Activated CD4-positive, alpha-beta T cell treated with anti-CD3 and anti-CD28 coated beads for 36 hours (primary cell): ENCODE results near the gene ANTXR2. TPM values are rescaled to one million over a fixed set of nuclear protein-coding genes. Genes with fewer than 3 reads are reported as not detected.
"Not testable (repeated sequence)": the region's sequence is repeated elsewhere in the genome, so short reads cannot be mapped to it uniquely, and the experiment has no call there.

Experiments
- ATAC-seq: fragments of 200-7000 bp; cut with Tn5 transposase; one replicate; pipeline ENCODE4 v1.10.0; 2021; ENCODE audit warnings: mild to moderate bottlenecking, moderate library complexity
- CTCF ChIA-PET: fragments of 350-600 bp; sonication (Branson Sonifier 250); formaldehyde crosslinking; loops from one replicate; lab custom pipeline; 2021; ENCODE audit warnings: antibody characterized with exemption; lab: Charles Lee
- POLR2A ChIA-PET: fragments of 350-600 bp; sonication (Branson Sonifier 250); formaldehyde crosslinking; loops from one replicate; lab custom pipeline; 2021; ENCODE audit warnings: antibody characterized with exemption, inconsistent platforms; lab: Charles Lee
- DNase-seq: peaks from one replicate; pipeline ENCODE4 v3.0.0-alpha.2; 2020
- H3K27ac Mint-ChIP-seq: one replicate; pipeline ENCODE4 v1.8.0; 2021; ENCODE audit warnings: mixed read lengths
- H3K27me3 Mint-ChIP-seq: one replicate; pipeline ENCODE4 v1.8.0; 2021; ENCODE audit warnings: mixed read lengths
- H3K36me3 Mint-ChIP-seq: one replicate; pipeline ENCODE4 v1.8.0; 2021; ENCODE audit warnings: low read depth, mixed read lengths
- H3K4me1 Mint-ChIP-seq: one replicate; pipeline ENCODE4 v1.8.0; 2021; ENCODE audit warnings: mixed read lengths
- H3K4me3 Mint-ChIP-seq: one replicate; pipeline ENCODE4 v1.8.0; 2021; ENCODE audit warnings: mild to moderate bottlenecking, moderate library complexity, mixed read lengths
- H3K9me3 Mint-ChIP-seq: one replicate; pipeline ENCODE4 v1.8.0; 2021; ENCODE audit warnings: low read depth, mixed read lengths
- intact Hi-C, 2 experiments: fragments of 100-400 bp; cut with DNase I in 1 of 2; cut with micrococcal nuclease in 1 of 2; formaldehyde crosslinking; loops; one replicate each; pipeline versions ENCODE4 v1.14.2 to v1.15.1; 2022 to 2024; cut with DNase I, micrococcal nuclease
- total RNA-seq, 2 experiments: library from RNA; stranded (reverse); gene quantifications; one replicate each; pipeline ENCODE4 v1.2.3, GENCODE V29; 2021

ANTXR2 gene
- total RNA-seq, 2 experiments from 2014 or later, result 2.3 to 3.8 TPM

GRCh38 chr4:80006935-80007744 lies 65.9 kb downstream of the ANTXR2 start:
- Mint-ChIP-seq H3K27me3 (no peaks in the 10 kb centered on the region), H3K4me1 (peaks cover 43% of the 10 kb centered on the region), H3K36me3 (peaks cover 33% of the 10 kb centered on the region), H3K4me3 (no peak overlapping the region), H3K9me3 (peaks cover 7% of the 10 kb centered on the region), H3K27ac (peak overlapping the region; percentile 67)
- CTCF ChIA-PET, result no interaction called here
- POLR2A ChIA-PET, result no interaction called here
- DNase-seq (peak; percentile 16), ATAC-seq (no peak)
- intact Hi-C loops, result loop anchor here (1.0 to 10.0 kb wide), 7 partner anchors 51 to 177 kb away; partner anchors contain the start of gene ANTXR2 (in 2 of the 2)

DNA sequence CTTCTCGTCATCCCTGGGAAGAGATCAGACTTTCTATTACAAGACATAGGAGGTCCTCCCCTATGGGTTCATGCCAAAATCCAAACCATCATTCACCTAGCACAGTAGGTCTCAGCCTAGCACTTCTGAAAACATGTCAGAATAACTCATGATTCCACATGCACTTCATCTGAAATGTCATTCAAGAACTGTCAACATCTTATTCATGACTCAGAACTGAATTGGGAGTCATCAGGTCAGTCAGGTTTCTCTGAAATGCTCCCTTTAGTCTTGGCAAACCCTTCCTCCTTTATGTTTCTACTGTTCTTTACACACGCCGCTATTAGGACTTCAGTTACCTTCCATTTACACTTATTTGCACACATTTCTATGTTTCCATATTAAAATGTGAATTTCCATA lies 67.2 kb downstream of the ANTXR2 start:
- H3K4me1 Mint-ChIP-seq, result peaks cover 41% of the 10 kb centered on the region
- intact Hi-C loops, result loop anchor here (2.0 to 10.0 kb wide), 4 partner anchors 66 to 176 kb away; partner anchors contain the start of gene ANTXR2 (in 2 of the 2)

GRCh38 chr4:80004319-80004718 lies 68.7 kb downstream of the ANTXR2 start:
- H3K4me1 Mint-ChIP-seq, result peaks cover 36% of the 10 kb centered on the region
- POLR2A ChIA-PET, result no interaction called here
- no peak for ATAC-seq
- peaks cover 34% of the 10 kb centered on the region for H3K36me3 Mint-ChIP-seq
- H3K27ac Mint-ChIP-seq, result no peak overlapping the region
- CTCF ChIA-PET, result interaction anchor here (0.7 kb wide), 1 partner anchor 20 kb away, joined by 4 read pairs; no protein-coding TSS in a partner anchor
- H3K9me3 Mint-ChIP-seq, result peaks cover 7% of the 10 kb centered on the region
- H3K4me3 Mint-ChIP-seq, result no peak overlapping the region
- H3K27me3 Mint-ChIP-seq, result no peaks in the 10 kb centered on the region
- DNase-seq, result no peak
- intact Hi-C loops, result loop anchor here in 1 of 2 experiments (10.0 kb wide), 1 partner anchor 170 kb away; no protein-coding TSS in a partner anchor

More for the DNA sequence above, 67.2 kb downstream of the ANTXR2 start:
- Mint-ChIP-seq H3K9me3 (peaks cover 7% of the 10 kb centered on the region), H3K36me3 (peaks cover 38% of the 10 kb centered on the region), H3K27ac (peak overlapping the region; percentile 35), H3K27me3 (no peaks in the 10 kb centered on the region), H3K4me3 (no peak overlapping the region)
- ATAC-seq (peak; percentile 83), DNase-seq (no peak)
- ChIA-PET CTCF (interaction anchor here (1.3 kb wide), 1 partner anchor 15 kb away, joined by 5 read pairs; no protein-coding TSS in a partner anchor), POLR2A (no interaction called here)

GRCh38 chr4:80002559-80002958 lies 70.5 kb downstream of the ANTXR2 start:
- H3K27ac Mint-ChIP-seq, H3K9me3 Mint-ChIP-seq, POLR2A ChIA-PET, DNase-seq, H3K27me3 Mint-ChIP-seq, H3K4me3 Mint-ChIP-seq, ATAC-seq, CTCF ChIA-PET: not testable (repeated sequence)
- Mint-ChIP-seq H3K4me1 (peaks cover 31% of the 10 kb centered on the region), H3K36me3 (peaks cover 28% of the 10 kb centered on the region)
- intact Hi-C loops, result loop anchor here in 1 of 2 experiments (10.0 kb wide), 1 partner anchor 168 kb away; no protein-coding TSS in a partner anchor

- intact Hi-C loops, result not testable (repeated sequence)
- peaks cover 22% of the 10 kb centered on the region for H3K4me1 Mint-ChIP-seq
These were observed 74.0 kb downstream of the ANTXR2 start for GRCh38 chr4:79999048-79999447.

GRCh38 chr4:79998201-79998600 lies 74.8 kb downstream of the ANTXR2 start:
- no peak overlapping the region for H3K27ac Mint-ChIP-seq
- DNase-seq (no peak), ATAC-seq (no peak)
- ChIA-PET POLR2A (no interaction called here), CTCF (no interaction called here)
- peaks cover 16% of the 10 kb centered on the region for H3K36me3 Mint-ChIP-seq
- no peak overlapping the region for H3K4me3 Mint-ChIP-seq
- no peaks in the 10 kb centered on the region for H3K27me3 Mint-ChIP-seq
- intact Hi-C loops, result no loop called here
- H3K4me1 Mint-ChIP-seq, result peaks cover 25% of the 10 kb centered on the region
- peaks cover 3% of the 10 kb centered on the region for H3K9me3 Mint-ChIP-seq

More at GRCh38 chr4:79999048-79999447, 74.0 kb downstream of the ANTXR2 start:
- H3K4me3 Mint-ChIP-seq, H3K9me3 Mint-ChIP-seq, POLR2A ChIA-PET, H3K27me3 Mint-ChIP-seq, ATAC-seq, H3K27ac Mint-ChIP-seq: not testable (repeated sequence)
- CTCF ChIA-PET, result interaction anchor here (1.0 kb wide), 1 partner anchor 127 kb away, joined by 3 read pairs; no protein-coding TSS in a partner anchor
- peaks cover 18% of the 10 kb centered on the region for H3K36me3 Mint-ChIP-seq
- peak; percentile 7 for DNase-seq

- peaks cover 3% of the 10 kb centered on the region for H3K9me3 Mint-ChIP-seq
- ATAC-seq (no peak), DNase-seq (no peak)
- H3K4me1 Mint-ChIP-seq, result peaks cover 30% of the 10 kb centered on the region
- ChIA-PET CTCF (no interaction called here), POLR2A (no interaction called here)
- intact Hi-C loops, result no loop called here
- no peaks in the 10 kb centered on the region for H3K27me3 Mint-ChIP-seq
- no peak overlapping the region for H3K4me3 Mint-ChIP-seq
- H3K36me3 Mint-ChIP-seq, result peaks cover 11% of the 10 kb centered on the region
- peak overlapping the region; percentile 17 for H3K27ac Mint-ChIP-seq
These were observed 76.2 kb downstream of the ANTXR2 start for GRCh38 chr4:79996851-79997250.

- CTCF ChIA-PET, result no interaction called here
- Mint-ChIP-seq H3K36me3 (peaks cover 13% of the 10 kb centered on the region), H3K9me3 (no peaks in the 10 kb centered on the region), H3K27me3 (no peaks in the 10 kb centered on the region), H3K27ac (no peak overlapping the region), H3K4me3 (no peak overlapping the region), H3K4me1 (peaks cover 44% of the 10 kb centered on the region)
- no peak for ATAC-seq
- intact Hi-C loops, result no loop called here
- DNase-seq, result no peak
- POLR2A ChIA-PET, result no interaction called here
These were observed 79.6 kb downstream of the ANTXR2 start for GRCh38 chr4:79993476-79993875.

DNA sequence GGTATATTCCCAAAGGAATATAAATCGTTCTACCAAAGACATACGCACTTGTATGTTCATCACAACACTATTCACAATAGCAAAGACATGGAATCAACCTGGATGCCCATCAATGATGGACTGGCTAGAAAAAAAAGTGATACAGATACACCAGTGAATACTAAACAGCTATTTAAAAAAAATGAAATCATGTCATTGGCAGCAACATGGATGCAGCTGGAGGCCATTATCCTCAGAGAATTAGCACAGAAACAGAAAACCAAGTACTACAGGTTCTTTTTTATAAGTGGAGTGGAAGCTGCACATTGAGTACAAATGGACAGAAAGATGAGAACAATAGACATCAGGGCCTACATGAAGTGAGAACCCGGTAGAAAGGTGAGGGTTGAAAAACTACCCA lies 81.4 kb downstream of the ANTXR2 start:
- no peak overlapping the region for H3K27ac Mint-ChIP-seq
- intact Hi-C loops, result no loop called here
- ATAC-seq (no peak), DNase-seq (no peak)
- ChIA-PET CTCF (no interaction called here), POLR2A (no interaction called here)
- peaks cover 2% of the 10 kb centered on the region for H3K9me3 Mint-ChIP-seq
- peaks cover 17% of the 10 kb centered on the region for H3K36me3 Mint-ChIP-seq
- H3K4me3 Mint-ChIP-seq, result no peak overlapping the region
- peaks cover 45% of the 10 kb centered on the region for H3K4me1 Mint-ChIP-seq
- H3K27me3 Mint-ChIP-seq, result no peaks in the 10 kb centered on the region

DNA sequence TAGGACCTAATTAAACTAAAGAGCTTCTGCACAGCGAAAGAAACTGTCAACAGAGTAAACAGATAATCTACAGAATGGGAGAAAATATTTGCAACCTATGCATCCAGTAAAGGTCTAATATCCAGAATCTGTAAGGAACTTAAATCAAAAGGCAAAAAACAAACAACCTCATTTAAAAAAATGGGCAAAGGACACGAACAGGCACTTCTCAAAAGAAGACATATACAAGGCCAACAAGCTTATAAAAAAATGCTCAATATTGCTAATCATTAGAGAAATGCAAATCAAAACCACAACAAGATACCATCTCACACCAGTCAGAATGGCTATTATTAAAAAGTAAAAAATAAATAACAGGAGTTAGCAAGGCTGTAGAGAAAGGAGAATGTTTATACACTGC lies 81.9 kb downstream of the ANTXR2 start:
- H3K27ac Mint-ChIP-seq, DNase-seq, H3K27me3 Mint-ChIP-seq, H3K4me3 Mint-ChIP-seq, ATAC-seq, POLR2A ChIA-PET, H3K9me3 Mint-ChIP-seq, intact Hi-C loops: not testable (repeated sequence)
- Mint-ChIP-seq H3K4me1 (peaks cover 45% of the 10 kb centered on the region), H3K36me3 (peaks cover 18% of the 10 kb centered on the region)
- CTCF ChIA-PET, result interaction anchor here (0.7 to 1.5 kb wide), 3 partner anchors 14 to 295 kb away, joined by 3 to 5 read pairs (median 3); no protein-coding TSS in a partner anchor

GRCh38 chr4:79987401-79987800 lies 85.6 kb downstream of the ANTXR2 start:
- intact Hi-C loops, result no loop called here
- Mint-ChIP-seq H3K27ac (no peak overlapping the region), H3K4me1 (peaks cover 30% of the 10 kb centered on the region), H3K4me3 (no peak overlapping the region), H3K9me3 (peaks cover 2% of the 10 kb centered on the region), H3K27me3 (no peaks in the 10 kb centered on the region), H3K36me3 (peaks cover 14% of the 10 kb centered on the region)
- ChIA-PET CTCF (interaction anchor here (0.8 to 1.3 kb wide), 3 partner anchors 12 to 27 kb away, joined by 3 read pairs; no protein-coding TSS in a partner anchor), POLR2A (no interaction called here)
- ATAC-seq, result no peak
- no peak for DNase-seq
